Activated CD8-positive, alpha-beta memory T cell treated with anti-CD3 and anti-CD28 coated beads, Interleukin-2, amount 50 U/mL, for 4 hours (primary cell): ENCODE data around the gene VPS35L.
"Not testable (repeated sequence)": the region's sequence is repeated elsewhere in the genome, so short reads cannot be mapped to it uniquely, and the experiment has no call there.

Experiments
- DNase-seq: peaks from one replicate; pipeline ENCODE4 v3.0.0-alpha.2; 2020

The VPS35L gene

DNA sequence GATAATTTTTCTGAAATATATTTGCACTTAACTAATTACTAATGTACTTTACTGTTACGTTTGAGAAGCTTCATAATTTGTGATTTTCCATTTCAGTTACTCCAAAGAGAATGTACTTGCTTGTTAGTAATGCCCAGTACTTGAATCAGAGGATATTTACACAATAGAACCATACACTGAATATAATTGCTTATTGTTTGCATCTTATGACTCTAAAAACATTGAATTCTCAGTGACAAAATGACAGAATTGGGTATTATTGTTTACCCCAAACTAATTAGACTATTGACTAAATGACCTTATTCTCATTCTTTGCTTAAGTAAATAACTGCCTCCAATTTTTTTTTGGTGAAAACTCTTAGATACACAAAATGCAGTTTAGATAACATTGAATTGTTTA, 22.9 kb upstream of the VPS35L start:
- no peak for DNase-seq

DNA sequence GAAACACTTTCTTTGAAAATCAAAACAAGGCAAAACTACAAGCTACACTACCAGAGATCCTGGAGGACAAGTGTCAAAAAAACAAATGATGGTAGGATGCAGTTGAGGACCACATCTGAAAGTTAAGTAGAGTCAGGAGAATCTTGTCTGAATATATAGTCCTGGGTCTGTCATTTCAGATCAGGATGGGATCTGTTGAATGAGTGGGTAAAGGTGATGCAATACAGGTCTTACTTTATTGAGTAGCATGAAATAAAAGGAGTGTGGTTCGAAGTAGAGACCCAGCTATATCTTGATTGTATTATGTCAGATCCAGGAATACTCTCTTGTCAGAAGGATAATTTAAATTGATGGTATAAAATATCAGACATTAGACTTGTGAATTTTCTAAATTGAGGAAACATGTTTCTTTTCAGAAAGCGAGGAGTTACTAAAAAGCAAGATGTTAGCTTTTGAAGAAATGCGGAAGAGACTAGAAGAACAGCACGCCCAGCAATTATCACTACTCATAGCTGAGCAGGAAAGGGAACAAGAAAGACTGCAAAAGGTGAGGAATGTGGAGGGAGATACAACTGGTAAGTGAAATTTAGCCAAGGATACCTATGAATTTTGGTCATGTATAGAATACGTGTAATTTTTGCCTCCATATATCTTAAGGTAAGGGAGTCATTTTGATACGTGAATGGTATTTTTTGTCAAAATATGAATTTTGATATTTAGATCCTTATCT, 15.1 kb upstream of the VPS35L start:
- no peak for DNase-seq

DNA sequence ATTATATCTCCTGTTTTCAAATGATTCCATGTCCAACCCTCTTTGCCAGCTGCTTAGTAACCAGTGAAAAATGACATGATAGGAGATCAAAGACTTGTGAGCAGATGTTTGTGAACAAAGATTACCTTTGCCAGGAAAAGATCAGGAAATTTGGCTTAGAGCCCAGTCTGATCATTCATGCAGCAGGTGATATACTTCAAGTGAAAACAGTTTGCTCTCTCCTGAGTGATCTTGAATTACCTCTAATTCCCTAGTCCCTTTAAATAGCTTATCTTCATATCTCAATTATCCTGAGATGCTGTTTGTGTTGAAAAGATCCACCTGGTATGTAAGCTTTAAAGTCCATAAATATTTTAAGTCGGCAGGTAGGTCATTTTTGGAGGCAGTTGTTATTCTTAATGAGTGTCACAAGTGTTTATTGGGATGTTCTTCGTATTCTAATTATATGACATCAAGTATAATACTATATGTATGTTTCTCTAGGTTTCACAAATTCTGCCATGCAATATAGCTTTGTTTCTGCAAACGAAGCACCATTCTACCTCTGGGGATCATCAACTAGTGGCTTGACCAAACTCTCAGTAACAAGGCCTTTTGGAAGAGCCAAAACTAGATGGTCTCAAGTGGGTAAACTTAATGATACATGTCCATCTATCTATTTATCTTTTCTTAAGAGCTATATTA, 13.2 kb upstream of the VPS35L start:
- no peak for DNase-seq

DNA sequence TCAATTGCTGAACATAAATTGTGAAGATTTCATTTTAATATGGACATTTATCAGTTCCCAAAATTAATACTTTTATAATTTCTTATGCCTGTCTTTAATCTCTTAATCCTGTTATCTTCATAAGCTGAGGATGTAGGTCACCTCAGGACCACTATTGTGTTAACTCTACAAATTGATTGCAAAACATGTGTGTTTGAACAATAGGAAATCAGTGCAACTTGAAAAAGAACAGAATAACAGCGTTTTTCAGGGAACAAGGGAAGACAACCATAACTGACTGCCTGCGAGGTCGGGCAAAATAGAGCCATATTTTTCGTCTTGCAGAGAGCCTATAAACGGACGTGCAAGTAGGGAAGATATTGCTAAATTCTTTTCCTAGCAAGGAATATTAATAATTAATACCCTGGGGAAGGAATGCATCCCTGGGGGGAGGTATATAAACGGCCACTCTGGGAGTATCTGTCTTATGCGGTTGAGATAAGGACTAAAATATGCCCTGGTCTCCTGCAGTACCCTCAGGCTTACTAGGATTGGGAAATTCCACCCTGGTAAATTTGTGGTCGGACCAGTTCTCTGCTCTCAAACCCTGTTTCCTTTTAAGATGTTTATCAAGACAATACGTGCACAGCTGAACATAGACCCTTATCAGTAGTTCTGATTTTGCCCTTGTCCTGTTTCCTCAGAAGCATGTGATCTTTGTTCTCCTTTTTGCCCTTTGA, 12.1 kb upstream of the VPS35L start:
- DNase-seq: not testable (repeated sequence)

DNA sequence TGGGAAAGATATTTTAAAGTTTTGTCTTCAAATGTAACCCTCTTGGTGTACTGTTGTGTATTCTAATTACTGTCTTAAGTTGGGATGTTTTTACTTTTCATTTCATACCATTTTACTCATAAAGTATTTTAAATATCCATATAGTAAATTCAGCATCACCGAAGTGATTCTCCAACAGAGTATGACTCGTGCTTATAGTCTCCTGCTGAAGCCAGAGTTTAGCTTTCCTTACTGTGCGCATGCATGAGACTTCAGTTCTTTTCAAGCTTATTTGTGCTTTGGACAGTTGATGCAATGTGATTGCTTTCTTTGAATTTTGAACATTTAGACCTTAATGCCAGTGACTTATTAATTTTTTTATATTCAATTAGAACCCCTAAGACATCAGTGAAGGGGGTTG, 7.4 kb upstream of the VPS35L start:
- DNase-seq: no peak

DNA sequence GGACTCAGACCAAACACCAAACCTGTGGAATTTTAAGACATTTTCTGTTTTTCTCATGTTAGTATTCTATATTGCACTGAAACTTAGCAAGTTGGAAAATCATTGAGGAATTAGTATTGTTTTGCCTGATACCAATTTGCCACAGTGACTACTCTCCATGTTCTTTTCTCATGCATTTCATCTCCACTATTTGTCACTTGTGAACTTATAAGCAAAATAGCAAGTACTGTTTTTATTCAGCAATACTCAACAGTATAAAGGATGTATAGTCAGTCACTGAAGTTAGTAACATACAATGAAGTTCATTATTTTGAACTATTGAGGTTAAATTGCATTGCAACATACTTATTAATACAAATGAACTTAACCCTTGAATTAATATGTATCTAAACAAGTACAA, 5.8 kb upstream of the VPS35L start:
- no peak for DNase-seq

DNA sequence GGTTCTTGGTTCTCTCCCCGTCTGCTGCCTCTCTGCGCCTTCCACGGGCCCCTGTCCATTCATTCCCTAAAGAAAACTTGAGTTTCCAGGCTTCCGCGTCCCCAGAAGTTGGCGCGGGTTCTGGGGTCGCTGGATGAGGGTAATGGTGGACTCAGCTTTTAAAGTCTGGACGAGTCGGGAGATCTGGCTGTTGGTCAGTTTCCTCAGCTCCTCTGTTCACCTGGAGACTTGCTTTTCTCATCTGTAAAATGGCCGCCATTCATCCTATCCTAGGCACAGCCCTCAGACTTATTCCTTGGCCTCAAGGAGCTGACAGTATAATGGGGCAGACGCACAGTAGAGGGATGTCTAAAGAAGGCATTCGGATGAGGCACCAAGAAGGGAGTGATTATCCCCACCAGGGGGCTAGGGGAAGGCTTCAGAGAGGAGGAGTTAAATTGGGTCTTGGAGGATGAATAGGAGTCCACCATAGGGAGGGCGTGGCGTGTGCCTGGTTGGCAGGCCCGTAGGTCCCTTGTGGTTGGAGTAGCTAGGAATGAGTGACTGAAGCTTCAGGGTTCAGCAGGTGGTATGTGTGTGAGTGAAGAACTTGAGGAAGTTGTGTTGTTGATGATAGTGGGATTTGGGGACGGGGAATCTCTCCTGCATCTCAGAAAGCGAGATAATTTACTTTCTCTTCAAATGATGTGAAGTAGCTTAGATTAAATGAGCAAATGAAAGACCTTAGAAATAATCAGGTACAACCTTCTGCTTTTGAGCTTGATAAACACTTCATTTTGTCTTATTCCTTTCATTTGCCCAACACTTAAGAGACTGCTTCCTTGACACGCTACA, 652 bp downstream of the VPS35L start:
- no peak for DNase-seq

DNA sequence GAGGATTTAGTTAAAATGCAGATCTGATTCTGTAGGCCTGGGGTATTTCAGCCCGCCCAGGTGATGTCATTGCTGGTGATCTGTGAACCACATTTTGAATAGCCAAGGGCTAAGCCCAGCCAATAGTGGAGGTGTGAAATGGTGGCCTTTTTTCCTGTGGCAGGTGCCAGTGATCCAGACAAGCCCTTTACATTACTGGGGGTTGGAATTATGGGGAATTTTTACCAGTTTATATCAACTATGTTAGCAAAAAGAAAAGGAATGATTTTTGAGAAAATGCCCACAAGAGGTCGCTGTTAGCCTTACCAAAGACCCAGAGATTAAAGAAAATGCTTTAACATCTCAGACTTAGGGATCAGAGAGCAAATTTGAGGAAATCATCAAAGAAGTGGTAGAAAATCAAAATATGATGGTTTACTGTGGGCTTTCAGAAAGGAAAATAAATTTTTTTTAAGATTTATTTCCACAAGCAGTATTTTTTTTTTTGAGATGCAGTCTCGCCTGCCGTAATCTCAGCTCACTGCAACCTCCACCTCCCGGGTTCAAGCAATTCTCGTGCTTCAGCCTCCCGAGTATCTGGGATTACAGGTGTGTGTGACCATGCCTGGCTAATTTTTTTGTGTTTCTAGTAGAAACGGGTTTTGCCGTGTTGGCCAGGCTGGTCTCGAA, 3.9 kb downstream of the VPS35L start:
- DNase-seq: no peak

DNA sequence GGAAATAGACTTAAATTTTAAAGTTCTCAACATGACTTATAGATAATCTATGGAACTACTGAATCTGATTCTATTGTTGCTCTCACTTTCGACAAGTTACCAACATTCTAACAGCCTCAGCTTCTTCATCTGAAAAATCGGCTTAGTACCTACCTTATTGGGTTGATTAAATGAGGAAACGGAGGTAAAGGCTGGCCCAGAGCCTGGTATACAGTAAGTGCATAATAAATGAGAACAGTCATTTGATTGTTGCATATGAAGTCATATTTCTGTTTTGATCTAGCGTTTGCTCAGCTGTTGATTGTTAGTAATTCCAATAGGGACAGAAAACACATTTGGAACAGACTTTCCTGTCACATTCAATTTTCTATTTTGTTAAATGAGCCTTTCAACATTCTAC, 4.6 kb downstream of the VPS35L start:
- DNase-seq: no peak

DNA sequence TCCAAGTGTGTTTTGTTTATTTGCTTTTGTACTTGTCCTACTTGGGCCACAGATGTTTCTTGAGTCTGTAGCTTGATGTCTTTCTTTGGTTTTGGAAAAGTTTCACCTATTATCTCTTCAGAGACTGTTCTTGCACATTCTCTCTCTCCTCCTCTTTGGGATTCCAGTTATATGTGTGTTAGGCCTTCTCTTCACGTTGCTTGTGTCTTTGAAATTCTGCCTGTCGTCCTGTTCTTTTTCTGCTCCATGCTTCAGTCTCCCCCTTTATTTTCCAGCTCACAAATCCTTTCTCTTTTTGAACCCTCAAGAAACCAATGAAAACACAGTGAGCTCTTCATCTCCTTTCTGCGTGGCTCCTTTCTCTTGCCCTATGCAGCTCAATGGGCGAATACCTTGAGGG, 7.9 kb downstream of the VPS35L start:
- DNase-seq: no peak

DNA sequence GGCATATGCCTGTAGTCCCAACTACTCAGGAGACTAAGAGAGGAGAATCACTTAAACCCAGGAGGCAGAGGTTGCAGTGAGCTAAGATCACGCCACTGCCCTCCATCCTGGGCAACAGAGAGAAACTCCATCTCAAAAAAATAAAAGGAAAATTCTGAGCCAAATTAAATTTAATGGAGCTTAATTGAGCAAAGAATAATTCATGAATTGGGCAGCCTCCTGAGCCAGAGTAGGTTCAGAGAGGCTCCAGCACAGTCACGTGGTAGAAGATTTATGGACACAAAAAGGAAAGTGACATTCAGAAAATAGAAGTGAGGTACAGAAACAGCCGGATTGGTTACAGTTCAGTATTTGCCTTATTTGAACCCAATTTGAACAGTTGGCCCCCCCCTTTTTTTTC, 10.9 kb downstream of the VPS35L start:
- DNase-seq: no peak

DNA sequence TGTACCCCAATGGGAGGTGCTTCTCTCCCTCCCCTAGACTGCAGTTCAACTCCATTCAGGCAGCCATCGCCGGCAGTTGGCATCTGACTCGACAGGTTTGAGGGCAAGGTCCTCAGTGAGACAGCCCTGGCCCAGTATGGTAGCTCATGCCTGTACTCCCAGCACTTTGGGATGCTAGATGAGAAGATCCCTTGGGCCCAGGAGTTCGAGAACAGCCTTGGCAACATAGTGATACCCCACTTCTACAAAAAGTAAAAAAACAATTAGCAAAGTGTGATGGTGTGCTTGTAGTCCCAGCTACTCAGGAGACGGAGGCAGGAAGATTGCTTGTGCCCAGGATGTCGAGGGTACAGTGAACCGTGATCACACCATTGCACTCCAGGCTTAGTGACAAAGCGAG, 12.1 kb downstream of the VPS35L start:
- no peak for DNase-seq

DNA sequence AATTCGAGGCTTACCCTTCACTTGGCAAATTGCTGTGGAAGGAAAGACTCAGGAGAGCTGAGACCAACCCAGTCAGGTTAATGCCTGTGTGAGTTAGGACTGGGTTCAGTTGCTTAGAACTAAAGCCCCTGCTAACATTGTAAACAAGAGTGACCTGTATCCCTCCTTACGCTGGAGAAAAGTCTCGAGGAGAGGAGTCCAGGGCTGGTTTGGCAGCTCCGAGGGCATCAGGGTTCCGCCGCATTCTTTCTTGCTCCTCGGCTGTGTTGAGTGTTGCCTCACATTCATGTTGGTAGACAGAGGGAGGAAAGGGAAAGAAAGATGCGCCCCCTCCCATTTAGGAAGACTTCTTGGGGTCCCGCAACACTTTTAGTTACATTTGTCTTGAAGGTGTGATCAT, 18.5 kb downstream of the VPS35L start:
- DNase-seq: no peak

DNA sequence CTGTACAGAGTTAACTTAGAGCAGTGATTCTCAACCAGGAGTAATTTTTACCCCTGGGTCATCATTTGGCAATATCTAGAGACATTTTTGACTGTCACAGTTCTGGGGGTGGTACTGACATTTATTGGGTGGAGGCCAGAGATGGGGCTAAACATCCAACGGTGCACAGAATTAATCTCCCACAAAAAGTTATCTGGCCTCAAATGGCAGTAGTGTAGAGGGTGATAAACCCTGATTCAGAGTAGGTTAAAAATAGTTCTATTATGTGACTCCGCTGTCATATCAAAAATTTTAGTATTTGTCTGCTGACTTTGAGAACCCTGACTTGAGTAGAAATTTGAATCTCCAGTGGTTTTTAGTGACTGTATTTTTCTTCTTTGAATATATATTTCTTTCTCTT, 19.1 kb downstream of the VPS35L start:
- DNase-seq: no peak

DNA sequence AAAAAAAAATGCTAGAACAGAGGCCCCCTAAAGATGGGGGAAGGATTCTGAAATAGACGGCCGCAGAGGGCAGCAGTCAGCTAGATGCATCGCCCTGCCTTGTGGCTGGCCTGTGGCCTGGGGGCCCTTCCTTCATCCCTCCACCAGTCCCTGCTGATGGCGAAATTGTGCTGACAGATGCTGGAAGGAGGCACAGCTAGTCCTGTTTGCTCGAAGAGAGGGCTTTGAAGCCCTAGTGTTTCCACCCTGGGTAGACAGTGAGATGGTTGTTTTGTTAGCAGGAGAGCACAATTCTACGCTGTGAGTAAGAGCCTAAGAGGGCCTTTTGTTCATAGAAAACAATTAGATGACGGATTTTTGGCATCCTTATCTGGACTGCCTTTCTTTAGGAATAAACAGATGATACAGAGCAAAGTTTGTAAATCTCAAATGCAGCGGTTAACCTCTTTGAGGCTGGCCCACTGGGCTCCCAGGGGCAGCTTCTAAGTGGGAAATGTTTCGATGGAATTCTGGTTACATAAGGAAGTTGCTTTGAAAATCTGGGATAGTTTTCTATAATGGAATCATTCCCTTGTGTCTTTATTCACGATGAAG, 23.0 kb downstream of the VPS35L start:
- no peak for DNase-seq

DNA sequence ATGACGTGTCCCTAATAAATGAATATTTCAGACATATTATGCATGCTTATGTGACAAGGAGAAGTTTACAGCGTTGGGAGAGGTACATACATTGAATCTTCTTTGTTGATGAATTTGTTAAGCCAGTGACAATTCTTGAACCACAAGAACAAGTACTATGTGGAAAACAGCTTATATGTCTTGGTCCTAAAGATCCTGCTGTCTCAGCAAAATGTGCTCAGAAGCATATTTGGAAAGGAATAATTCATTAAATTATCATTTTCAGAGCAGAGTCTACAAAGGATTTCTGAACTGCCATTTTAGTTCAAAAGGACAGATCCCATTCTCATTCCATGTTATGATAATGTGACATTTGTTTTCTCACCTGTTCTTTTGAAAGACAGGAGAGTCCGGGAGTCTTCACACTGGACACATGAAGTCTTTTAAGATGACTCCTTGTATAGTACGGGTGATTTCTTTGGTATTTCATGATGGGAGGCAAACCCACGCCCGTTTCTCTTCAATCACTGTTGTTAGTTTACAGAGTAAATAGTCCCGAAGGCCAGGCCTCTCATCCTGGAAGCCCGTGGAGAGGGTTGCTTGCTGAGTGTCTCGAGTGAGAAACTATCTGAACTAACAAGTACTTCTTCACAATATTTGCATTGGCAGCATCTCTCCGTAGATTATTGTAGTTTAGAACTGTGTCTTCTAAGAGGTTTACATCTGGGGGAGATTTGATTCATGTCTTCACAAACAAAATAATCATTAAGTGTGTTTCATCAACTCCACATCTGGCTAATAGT, 26.7 kb downstream of the VPS35L start:
- no peak for DNase-seq

DNA sequence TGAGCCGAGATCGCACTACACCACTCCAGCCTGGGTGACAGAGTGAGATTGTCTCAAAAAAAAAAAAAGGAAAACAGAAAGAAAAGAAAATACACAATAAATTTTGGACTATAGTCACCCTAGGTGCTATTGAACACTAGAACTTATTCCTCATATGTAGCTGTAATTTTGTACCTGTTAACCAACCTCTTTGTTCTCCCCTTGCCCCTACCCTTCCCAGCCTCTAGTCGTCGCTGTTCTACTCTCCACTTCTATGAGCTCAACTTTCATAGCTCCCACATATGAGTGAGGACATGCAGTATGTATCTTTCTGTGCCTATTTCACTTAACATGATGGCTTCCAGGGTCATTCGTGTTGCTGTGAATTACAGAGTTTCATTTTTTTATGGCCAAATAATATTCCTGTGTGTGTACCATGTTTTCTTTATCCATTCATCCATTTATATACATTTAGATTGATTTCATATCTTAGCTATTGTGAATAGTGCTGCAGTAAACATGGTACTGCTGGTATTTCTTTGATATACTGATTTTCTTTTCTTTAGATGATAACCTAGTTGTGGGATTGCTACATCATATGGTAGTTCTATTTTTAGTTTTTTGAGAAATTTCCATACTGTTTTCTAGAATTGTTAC, 28.3 kb downstream of the VPS35L start:
- no peak for DNase-seq

DNA sequence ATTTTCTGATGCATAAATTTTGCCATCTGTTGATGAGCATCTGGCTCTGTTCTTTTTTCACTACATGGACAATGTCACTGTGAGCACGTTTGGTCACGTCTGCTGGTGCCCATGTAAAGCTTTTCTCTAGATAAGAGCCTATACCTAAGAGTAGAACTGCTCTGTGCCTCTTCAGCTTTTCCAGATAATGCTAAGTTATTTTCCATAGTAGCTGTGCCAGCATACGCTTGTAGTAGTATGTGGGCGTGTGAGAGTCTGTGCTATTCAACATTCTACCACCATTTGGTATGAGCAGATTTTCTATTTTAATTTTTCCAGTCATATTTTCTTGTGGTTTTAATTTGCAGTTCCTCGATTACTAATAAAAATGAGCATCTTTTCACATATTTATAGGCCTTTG, 33.2 kb downstream of the VPS35L start:
- DNase-seq: no peak

DNA sequence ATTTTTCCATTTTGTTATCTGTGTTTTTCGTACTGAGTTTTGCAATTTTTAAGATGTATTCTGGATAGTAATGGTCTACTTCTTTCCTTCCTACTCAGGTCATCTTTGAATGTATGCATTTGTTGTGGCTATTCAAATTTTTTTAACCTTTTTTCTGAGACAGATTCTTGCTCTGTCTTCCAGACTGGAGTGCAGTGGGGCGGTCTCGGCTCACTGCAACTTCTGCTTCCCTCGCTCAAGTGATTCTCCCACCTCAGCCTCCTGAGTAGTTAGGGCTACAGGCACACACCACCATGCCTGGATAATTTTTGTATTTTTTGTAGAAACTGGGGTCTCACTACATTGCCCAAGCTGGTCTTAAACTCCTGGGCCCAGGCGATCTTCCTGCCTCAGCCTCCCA, 33.6 kb downstream of the VPS35L start:
- DNase-seq: no peak

DNA sequence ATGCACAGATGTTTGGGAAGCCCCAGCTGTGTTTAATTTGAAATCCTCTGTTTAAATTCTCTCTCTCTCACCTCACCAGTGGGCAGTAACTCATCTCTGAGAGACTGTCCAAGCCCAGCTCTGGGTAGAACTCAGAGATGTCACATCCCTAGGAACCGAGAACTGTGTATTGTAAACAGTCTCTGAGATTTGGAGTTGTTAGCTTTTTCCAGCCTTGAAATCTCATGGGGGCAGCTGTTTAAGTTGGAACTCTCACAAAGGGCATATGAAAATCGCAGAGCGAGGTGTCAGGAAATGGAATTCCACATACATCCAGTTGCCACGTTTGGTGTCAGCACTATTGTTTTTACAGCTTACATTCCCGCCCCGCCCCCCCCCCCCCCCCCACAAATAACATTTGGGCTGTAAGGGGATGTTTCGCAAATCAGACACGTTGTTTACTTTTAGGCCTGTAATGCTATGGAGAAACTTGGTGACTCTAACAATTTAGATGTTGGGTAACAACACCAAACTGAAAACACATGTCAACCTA, 34.3 kb downstream of the VPS35L start:
- no peak for DNase-seq
